GM18517 (cell line): ENCODE results near the gene PLEKHO2.

ENCODE experiments used
- ATAC-seq: cut with Tn5 transposase; IDR thresholded peaks from one replicate; pipeline ENCODE4 v1.9.1; 2021; ENCODE audit warnings: mild to moderate bottlenecking, moderate library complexity; ENCODE audit not compliant: unreplicated experiment

PLEKHO2 gene

DNA sequence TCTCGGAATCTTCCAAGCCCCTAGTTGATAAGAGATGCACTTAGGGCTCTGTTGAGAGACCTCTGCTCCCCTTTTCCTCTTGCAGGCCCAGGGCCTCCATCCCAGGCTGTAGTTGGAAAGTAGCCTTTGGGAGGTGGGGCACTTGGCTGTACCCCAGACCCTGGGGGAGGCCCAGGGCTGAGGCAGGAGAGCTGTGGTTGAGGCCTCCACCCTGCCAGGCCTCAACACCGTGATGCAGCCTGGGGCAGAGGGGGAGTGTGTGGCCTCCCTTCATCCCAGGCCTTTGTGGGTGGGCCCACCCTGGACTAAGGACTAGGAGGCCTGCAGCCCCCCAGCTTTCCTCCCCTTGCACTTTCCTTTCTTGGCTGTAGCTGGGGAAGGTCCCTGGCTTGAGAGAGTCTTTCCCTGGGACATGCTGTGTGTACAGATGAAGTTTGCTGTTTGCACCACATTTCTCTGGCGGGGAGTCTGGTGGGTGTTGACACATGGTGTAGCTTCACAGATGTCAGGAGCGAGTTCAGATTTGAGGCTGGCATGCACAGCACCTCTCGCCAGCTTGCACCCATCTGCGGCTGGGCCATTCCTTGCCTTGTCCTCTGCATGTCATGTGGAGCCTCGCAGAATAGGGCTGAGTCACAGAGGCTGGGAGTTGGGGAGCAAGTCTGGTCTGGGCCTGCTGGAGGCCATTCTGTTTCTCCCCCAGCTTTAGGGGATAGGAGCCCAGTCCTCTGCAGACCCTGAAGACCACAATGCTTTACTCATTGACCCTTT, 13.7 kb downstream of the PLEKHO2 start:
- ATAC-seq = no peak

- no peak for ATAC-seq
Observed at GRCh38 chr15:64856429-64857145, 14.9 kb downstream of the PLEKHO2 start.

DNA sequence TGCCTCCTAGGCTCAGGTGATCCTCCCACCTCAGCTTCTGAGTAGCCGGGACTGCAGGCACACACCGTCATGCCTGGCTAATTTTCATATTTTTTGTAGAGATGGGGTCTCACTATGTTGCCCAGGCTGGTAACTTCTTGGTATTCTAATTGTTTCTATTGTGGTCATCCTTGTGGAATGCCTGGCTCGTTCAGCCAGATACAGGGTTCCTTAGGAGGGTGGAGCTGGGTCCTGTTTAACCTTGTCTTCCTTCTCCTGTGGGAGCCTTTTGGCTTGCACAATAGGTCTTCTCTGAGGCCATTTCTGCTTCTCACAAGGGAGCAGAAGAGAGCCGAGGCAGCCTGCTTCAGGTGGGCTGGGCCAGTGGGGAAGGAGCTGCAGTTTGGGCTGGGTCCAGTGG, 15.7 kb downstream of the PLEKHO2 start:
- ATAC-seq = no peak

- no peak for ATAC-seq
Observed at GRCh38 chr15:64858021-64858575, 16.4 kb downstream of the PLEKHO2 start.

GRCh38 chr15:64859226-64859625, 17.5 kb downstream of the PLEKHO2 start:
- no peak for ATAC-seq

DNA sequence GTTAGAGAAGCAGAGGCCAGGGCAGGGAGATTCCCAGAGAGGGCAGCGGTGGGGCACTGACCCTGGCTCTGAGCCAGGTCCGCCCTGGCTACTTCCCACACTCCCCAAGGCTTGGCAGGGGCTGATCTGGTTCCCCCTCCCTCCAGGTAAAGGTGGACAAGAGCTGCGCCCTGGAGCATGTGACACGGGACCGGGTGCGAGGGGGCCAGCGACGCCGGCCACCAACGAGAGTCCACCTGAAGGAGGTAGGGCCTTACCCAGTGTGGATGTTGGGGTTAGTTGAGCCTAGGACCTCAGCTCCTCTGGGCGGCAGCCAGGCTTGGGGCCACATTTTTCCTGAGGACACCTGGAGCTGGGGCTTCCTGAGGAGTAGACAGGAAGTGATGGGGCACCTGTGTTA, 19.6 kb downstream of the PLEKHO2 start:
- ATAC-seq = no peak

DNA sequence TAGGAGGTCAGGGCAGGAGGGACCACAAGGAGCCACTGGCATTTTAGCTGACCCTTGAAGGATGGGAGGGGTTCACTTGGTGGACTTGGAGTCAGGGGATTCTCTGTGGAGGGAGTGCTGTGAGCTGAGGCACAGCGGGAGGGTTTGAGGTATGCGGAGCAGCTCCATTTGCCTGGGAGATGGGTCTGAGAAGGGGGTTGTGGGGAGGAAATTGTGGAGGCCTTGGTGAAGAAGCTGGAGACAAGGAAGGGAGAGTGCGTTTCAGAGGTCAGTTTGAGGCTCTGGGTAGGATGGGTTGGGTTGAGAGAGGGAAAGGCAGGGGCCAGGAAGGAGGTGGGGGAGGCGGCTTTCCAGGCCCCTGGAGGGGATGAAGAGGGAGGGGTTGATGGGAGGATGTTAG, 20.2 kb downstream of the PLEKHO2 start:
- no peak for ATAC-seq

DNA sequence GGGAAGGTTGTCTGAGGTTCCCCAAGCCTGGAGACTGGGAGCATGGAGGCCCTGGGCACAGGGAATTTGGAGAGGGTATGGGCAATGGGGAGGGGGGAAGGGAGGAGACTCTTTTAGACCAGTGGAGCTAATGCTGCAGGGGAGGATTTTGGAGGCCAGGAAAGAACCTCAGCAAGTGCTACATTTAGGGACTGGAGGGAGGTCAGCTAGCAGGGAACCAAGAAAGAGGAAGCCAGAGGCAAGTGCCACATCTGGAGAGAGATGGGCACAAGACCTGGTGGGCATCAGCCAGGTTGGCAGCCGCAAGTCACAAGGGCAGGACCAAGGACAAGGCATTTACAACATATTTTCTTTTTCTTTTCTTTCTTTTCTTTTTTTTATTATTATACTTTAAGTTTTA, 20.7 kb downstream of the PLEKHO2 start:
- no peak for ATAC-seq

DNA sequence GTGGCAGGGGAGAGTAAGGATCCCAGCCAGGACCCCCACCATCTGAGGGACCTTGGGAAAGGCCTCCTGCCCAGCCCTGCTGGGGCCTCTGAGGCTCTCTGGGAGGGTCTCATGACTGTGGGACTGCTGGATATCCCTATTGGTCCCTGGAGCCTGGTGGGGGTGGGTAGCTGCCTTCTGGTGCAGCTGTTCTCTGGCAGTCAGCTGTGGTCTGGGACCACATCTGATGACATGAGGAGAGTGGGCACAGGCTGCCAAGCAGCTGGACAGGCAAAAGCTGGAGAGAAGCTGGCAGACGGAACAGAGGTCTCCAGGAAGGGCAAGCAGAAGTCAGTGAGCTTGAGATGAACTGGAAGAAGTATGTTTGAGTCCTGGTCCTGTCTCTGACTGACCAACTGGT, 22.4 kb downstream of the PLEKHO2 start:
- no peak for ATAC-seq

DNA sequence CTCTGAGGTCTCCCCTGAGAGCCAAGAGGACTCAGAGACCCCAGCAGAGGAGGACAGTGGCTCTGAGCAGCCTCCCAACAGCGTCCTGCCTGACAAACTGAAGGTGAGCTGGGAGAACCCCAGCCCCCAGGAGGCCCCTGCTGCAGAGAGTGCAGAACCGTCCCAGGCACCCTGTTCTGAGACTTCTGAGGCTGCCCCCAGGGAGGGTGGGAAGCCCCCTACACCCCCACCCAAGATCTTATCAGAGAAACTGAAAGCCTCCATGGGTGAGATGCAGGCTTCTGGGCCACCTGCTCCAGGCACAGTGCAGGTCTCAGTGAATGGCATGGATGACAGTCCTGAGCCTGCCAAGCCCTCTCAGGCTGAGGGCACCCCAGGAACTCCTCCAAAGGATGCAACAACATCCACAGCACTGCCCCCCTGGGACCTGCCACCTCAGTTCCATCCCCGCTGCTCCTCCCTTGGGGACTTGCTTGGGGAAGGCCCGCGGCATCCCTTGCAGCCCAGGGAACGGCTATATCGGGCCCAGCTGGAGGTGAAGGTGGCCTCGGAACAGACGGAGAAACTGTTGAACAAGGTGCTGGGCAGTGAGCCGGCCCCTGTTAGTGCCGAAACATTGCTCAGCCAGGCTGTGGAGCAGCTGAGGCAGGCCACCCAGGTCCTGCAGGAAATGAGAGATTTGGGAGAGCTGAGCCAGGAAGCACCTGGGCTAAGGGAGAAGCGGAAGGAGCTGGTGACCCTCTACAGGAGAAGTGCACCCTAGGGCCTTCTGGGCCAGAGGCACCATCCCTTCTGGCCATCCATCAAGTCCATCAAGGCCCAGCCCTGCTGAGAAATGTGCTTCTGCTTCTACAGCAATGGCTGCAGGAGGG, 23.6 kb downstream of the PLEKHO2 start:
- no peak for ATAC-seq

DNA sequence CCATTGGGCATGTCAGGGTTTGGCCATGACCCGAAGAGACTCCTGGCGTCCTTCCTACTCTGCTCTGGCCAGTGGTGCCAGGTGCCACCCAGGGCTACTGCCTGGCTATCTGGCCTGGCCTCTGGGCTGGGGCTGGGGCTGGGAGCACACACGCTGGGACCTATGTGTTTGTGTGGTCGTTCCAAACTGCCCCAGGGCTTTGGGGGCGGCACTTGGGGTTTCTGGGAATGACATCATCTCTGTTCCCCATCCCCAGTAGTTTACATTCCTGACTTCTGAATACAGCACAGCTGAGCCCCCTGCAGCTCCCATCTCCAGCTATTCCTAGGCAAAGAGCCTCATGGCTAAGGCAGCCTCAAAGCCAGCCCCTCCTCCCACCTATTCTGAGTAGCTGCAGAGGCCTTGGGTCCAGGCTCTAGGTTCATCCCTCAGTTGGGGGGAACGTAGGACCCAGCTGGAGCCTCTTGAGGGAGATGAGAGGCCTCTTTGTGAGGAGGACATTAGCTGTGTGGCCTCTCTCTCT, 24.3 kb downstream of the PLEKHO2 start:
- no peak for ATAC-seq

DNA sequence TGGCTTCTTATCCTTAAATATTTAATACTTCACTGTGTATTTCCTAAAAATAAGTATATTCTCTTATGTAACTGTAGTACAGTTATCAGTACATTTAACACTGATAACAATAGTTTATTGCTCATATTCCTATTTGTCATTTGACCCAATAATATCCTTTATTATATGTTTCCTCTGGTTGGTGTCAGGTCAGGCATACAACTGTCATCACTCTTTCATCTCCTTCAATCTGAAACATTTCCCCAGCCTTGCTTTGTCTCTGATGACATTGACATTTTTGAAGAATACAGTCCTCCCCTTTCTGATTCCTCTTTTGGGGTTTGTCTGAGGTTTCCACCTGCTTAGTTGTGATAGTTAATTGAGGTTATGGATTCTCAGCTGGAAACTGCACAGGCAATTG, 27.8 kb downstream of the PLEKHO2 start:
- no peak for ATAC-seq

GRCh38 chr15:64870353-64870752, 28.6 kb downstream of the PLEKHO2 start:
- ATAC-seq = no peak

DNA sequence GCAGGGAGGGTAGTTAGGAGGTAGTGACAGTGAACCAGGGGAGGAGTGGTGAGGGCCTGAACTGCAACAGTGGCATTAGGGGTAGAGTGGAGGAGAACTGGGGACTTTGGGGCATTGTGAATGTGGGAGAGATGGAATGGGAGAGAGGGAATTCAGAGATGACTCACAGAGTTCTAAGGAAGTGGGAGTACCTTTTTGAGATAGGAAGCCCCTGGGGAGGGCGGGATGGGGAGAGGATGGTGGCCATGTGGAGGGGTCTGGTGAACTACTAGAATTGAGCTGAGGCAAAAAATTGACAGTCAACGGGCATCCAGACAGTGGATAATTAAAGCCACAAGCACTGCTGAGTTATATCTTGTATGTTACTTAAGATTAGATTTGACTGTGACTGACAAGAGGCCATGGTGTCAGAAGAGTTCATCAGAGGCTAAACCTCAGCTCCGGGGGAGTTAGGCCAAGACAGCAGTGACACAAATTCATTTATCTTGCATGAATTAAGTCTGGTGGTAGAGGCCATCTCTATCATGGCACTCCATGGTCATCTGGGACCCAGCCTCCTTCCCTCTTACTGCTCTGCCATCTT, 34.0 kb downstream of the PLEKHO2 start:
- ATAC-seq = no peak

DNA sequence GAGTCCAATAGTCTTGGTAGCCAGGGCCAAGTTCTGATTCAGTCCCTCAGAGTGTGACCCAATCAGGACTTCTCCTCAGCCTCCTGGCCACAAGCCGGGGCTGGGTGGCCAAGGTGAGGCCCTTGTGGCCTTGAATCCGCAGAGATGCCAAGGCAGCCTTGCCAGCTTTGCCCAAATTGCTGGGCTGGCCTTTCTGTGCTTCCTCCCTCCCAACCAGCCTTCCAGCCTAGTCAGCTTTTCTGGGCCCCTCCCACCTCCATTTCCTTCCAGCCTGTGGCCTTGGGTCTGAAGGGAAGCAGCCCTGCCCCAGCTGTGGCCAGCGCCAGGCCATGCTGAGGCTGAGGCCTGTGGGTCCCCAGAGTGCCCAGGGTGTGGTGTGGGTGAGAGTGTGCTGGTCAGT, 35.7 kb downstream of the PLEKHO2 start:
- ATAC-seq = no peak

DNA sequence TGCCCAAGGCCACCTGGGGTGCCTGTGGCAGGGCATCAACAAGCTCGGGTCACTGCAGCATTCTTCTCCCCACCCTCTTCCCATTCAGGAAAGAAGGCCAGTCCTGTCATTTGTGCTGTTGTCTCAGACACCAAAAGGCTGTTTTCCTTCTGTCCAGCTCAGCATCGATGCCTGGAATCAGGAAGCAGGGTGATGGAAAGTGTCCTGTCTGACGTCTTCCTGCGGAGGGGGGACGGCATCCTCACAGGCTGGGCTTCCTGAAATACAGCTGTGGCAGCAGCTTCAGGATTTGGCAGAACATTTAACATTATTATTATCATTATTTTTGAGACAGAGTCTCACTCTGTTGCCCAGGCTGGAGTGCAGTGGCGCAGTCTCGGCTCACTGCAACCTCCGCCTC, 37.0 kb downstream of the PLEKHO2 start:
- no peak for ATAC-seq

- no peak for ATAC-seq
Observed at GRCh38 chr15:64883100-64883581, 41.4 kb downstream of the PLEKHO2 start.

DNA sequence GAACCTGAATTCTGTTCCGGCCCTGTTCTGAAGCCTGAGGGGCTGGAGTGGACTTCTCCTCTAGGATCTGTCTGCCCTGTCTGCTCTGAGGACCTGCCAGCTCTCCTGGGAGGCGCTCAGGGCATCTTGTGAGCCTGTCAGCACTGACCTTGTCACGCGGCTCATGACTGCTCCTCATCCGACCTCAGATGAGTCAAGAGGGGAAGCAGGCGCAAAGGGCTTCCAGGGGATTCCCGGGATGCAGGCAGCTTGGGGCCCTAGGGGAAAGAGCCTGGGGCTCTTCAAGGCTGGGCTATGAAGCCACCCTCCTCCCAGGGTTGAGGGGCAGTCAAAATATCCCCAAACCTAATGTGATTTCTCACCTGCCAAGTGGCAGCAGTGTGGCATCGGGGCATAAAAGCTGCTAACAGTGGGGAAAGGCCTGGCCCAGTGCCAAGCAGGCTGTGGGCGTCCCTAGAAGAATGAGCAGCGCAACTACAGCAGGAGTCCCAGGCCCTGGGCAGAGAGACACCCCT, 42.3 kb downstream of the PLEKHO2 start:
- peak; percentile 46 for ATAC-seq

DNA sequence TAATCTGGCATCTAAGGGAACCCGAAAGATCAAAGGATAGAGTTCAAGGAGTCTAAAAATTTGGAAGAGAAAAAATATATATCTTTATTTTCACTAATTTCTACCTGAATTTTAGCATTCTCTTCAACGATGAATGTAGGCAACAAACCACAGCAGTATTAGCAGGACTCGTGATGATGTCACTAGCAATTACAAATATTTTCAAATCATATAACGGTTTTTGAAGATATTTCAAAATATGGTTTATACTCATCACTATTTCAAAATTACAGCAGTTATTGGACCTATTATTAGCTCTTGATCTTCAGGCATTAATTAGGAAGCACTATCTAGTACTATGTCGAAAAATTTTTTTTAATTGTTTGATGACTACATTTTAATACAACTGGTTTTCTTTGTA, 43.0 kb downstream of the PLEKHO2 start:
- no peak for ATAC-seq

DNA sequence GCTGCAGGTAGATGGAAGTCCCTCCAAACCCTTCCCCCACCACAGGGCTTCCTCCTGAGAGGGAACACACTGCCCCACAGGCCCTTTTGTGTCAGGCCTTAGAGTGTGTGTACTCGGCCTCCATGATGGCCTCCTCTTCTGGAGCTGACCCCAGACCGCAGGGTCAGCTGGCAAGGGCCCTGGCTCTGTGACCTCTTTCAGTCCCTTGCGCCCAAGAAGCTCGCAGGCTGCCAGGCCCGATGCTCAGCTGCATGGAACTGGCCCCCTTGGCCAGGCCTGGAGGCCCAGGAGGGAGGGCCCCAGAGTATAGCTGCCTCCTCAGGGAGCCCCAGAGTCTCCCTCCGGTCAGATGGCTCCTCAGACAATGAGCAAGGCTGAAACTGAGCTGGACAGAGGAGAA, 46.6 kb downstream of the PLEKHO2 start:
- ATAC-seq = no peak
